Caco-2 (cell line): ENCODE measurements around the gene TUB. TPM values are rescaled to one million over a fixed set of nuclear protein-coding genes. Genes with fewer than 3 reads are reported as not detected.

Experiments
- BruUV-seq: library from RNA; stranded (reverse); fragments of 400-500 nt; replicated peaks from 2 replicates; lab custom pipeline; 2021; lab: Mats Ljungman, UMichigan
- CTCF ChIA-PET: fragments of 300-600 bp; sonication (Branson Sonifier 250); formaldehyde crosslinking; loops from one replicate; lab custom pipeline; 2022; ENCODE audit warnings: antibody characterized with exemption; lab: Charles Lee
- POLR2A ChIA-PET: fragments of 300-600 bp; sonication (Branson Sonifier 250); formaldehyde crosslinking; loops from one replicate; lab custom pipeline; 2022; ENCODE audit warnings: antibody characterized with exemption; lab: Charles Lee
- DNase-seq, 2 experiments: peaks; one replicate each; pipeline versions ENCODE4 v3.0.0 to v3.0.0-alpha.2; 2020 to 2022
- H3K27me3 ChIP-seq: replicated peaks from 2 replicates; pipeline ENCODE4 v1.6.0; 2011; ENCODE audit warnings: low read length; ENCODE audit not compliant: control insufficient read depth, insufficient read depth
- H3K36me3 ChIP-seq: 2 replicates; pipeline ENCODE4 v1.5.1; 2011; ENCODE audit warnings: low read length; ENCODE audit not compliant: control insufficient read depth, insufficient read depth
- H3K4me1 ChIP-seq: fragments of 250-450 bp; sonication (Bioruptor Pico); 2 replicates; pipeline ENCODE4 v1.5.1; 2020; ENCODE audit warnings: mild to moderate bottlenecking
- H3K4me3 ChIP-seq: 2 replicates; pipeline ENCODE4 v1.5.1; 2011; ENCODE audit warnings: low read depth, mild to moderate bottlenecking, control low read depth, low read length
- H3K9me3 ChIP-seq: fragments of 250-450 bp; sonication (Bioruptor Pico); 2 replicates; pipeline ENCODE4 v1.5.1; 2020; ENCODE audit warnings: mild to moderate bottlenecking, moderate library complexity
- H3K27ac Mint-ChIP-seq: one replicate; pipeline ENCODE4 v1.8.0; 2022; ENCODE audit warnings: mixed read lengths; ENCODE audit not compliant: unreplicated experiment
- H3K27me3 Mint-ChIP-seq: one replicate; pipeline ENCODE4 v1.8.0; 2022; ENCODE audit warnings: mixed read lengths; ENCODE audit not compliant: insufficient read depth, unreplicated experiment
- H3K36me3 Mint-ChIP-seq: one replicate; pipeline ENCODE4 v1.8.0; 2022; ENCODE audit warnings: mild to moderate bottlenecking, mixed read lengths; ENCODE audit not compliant: insufficient read depth, unreplicated experiment
- H3K4me1 Mint-ChIP-seq: one replicate; pipeline ENCODE4 v1.8.0; 2022; ENCODE audit warnings: low read depth, mixed read lengths; ENCODE audit not compliant: unreplicated experiment
- H3K4me3 Mint-ChIP-seq: one replicate; pipeline ENCODE4 v1.8.0; 2022; ENCODE audit warnings: mild to moderate bottlenecking, moderate library complexity, mixed read lengths; ENCODE audit not compliant: unreplicated experiment
- H3K9me3 Mint-ChIP-seq: one replicate; pipeline ENCODE4 v1.8.0; 2022; ENCODE audit warnings: mixed read lengths; ENCODE audit not compliant: unreplicated experiment
- intact Hi-C: fragments of 100-400 bp; cut with micrococcal nuclease; formaldehyde crosslinking; loops from one replicate; pipeline ENCODE4 v1.10.0; 2022; ENCODE audit not compliant: unreplicated experiment
- total RNA-seq: library from RNA; stranded (reverse); gene quantifications from 2 replicates; pipeline ENCODE4 v1.2.3, GENCODE V29; 2022
- TF ChIP-seq, protein P1 (sequence below), 2 experiments: fragments of 200-600 bp in 1 of 2; IDR thresholded peaks; 1 replicate in 1 of 2; 2 replicates in 1 of 2; pipeline versions ENCODE4 v1.5.1 to v1.8.0; 2011 to 2022; ENCODE audit warnings: antibody characterized with exemption in 1 of 2, control low read depth in 1 of 2, inconsistent platforms in 1 of 2, low read depth in 1 of 2, low read length in 1 of 2, mild to moderate bottlenecking in 1 of 2, moderate library complexity in 1 of 2; ENCODE audit not compliant: insufficient read depth in 1 of 2, severe bottlenecking in 1 of 2, unreplicated experiment in 1 of 2

The TUB gene
- total RNA-seq, 1 experiment from 2014 or later, result not detected

DNA sequence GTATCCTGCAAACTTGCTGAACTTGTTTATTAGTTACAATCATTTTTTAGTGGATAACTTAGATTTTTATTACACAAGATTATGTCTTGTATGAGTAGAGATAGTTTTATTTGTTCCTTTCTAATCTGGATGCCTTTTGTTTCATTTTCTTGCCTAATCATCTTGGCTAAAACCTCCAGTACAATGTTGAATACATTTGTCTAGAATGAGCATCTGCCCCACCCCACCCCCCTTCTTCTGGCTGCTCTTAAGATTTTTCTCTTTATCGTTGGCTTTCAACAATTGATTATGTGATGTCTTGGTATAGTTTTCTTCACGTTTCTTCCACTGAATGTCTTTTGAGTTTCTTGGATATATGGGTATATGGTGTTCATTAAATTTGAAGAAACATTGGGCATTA lies 37.3 kb upstream of the TUB start:
- Mint-ChIP-seq H3K9me3 (no peaks in the 10 kb centered on the region), H3K27me3 (peaks cover 21% of the 10 kb centered on the region), H3K27ac (no peak overlapping the region), H3K4me1 (no peaks in the 10 kb centered on the region), H3K36me3 (no peaks in the 10 kb centered on the region), H3K4me3 (no peak overlapping the region)
- Histone ChIP-seq H3K4me3 (no peak overlapping the region), H3K27me3 (no peaks in the 10 kb centered on the region), H3K9me3 (no peaks in the 10 kb centered on the region), H3K36me3 (no peaks in the 10 kb centered on the region), H3K4me1 (no peaks in the 10 kb centered on the region)
- intact Hi-C loops, result no loop called here
- TF ChIP-seq, protein P1, sequence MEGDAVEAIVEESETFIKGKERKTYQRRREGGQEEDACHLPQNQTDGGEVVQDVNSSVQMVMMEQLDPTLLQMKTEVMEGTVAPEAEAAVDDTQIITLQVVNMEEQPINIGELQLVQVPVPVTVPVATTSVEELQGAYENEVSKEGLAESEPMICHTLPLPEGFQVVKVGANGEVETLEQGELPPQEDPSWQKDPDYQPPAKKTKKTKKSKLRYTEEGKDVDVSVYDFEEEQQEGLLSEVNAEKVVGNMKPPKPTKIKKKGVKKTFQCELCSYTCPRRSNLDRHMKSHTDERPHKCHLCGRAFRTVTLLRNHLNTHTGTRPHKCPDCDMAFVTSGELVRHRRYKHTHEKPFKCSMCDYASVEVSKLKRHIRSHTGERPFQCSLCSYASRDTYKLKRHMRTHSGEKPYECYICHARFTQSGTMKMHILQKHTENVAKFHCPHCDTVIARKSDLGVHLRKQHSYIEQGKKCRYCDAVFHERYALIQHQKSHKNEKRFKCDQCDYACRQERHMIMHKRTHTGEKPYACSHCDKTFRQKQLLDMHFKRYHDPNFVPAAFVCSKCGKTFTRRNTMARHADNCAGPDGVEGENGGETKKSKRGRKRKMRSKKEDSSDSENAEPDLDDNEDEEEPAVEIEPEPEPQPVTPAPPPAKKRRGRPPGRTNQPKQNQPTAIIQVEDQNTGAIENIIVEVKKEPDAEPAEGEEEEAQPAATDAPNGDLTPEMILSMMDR (IDR thresholded peaks at IDR 0.05; ENCODE audit: insufficient read depth in 1 of 2, low read depth in 1 of 2, low read length in 1 of 2, severe bottlenecking in 1 of 2, unreplicated experiment in 1 of 2), result no peak
- ChIA-PET CTCF (no interaction called here), POLR2A (no interaction called here)
- BruUV-seq, result no TSS peak
- no peak for DNase-seq

DNA sequence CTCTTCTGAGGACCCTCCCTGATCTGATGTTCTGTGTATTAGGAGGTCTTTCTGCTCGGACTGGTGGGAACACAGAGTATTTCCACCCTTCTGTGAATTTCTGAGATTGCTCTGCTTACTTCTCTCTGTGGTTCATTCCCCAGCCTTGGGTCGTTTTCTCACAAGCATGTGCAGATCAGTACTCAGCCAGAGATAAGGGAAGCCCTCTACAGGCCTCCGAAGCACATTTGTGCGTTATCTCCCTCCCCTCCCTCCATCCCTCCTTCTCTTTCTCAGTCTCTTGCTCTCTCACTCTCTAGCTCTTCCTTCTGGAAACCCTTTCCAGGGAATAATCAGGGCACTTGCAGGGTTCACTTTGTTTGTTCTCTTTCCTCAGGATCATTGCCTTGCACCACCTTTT lies 35.2 kb upstream of the TUB start:
- ChIA-PET CTCF (no interaction called here), POLR2A (no interaction called here)
- DNase-seq, result no peak
- Mint-ChIP-seq H3K9me3 (no peaks in the 10 kb centered on the region), H3K4me3 (no peak overlapping the region), H3K27me3 (peaks cover 29% of the 10 kb centered on the region), H3K27ac (no peak overlapping the region), H3K4me1 (no peaks in the 10 kb centered on the region), H3K36me3 (no peaks in the 10 kb centered on the region)
- no peak overlapping the region for H3K4me3 ChIP-seq
- no TSS peak for BruUV-seq
- intact Hi-C loops, result no loop called here
- H3K36me3 ChIP-seq, result no peaks in the 10 kb centered on the region
- no peaks in the 10 kb centered on the region for H3K9me3 ChIP-seq
- TF ChIP-seq, protein P1 (IDR thresholded peaks at IDR 0.05; ENCODE audit: insufficient read depth in 1 of 2, low read depth in 1 of 2, low read length in 1 of 2, severe bottlenecking in 1 of 2, unreplicated experiment in 1 of 2), result no peak
- no peaks in the 10 kb centered on the region for H3K4me1 ChIP-seq
- H3K27me3 ChIP-seq, result no peaks in the 10 kb centered on the region

DNA sequence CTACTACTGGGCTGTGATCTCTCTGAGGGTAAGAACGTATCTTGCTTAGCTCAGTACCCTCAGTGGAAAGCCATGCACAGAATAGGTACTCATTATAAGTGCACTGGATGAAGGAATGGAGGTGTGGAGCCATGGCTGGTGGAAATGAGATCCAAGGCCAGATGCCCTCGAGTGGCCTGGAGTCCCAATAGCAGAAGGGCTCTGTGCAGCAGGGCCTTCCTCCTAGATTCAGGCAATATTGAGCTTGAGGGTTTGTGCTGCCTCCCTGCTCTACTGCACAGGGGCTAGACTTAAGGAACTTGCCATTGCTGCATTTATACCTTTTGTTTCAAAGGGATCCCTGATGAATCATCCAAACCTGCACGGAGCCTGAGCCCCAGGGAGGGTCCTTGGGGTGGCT lies 33.6 kb upstream of the TUB start:
- TF ChIP-seq, protein P1 (IDR thresholded peaks at IDR 0.05; ENCODE audit: insufficient read depth in 1 of 2, low read depth in 1 of 2, low read length in 1 of 2, severe bottlenecking in 1 of 2, unreplicated experiment in 1 of 2), result no peak
- no peak overlapping the region for H3K27ac Mint-ChIP-seq
- CTCF ChIA-PET, result no interaction called here
- H3K4me3 Mint-ChIP-seq, result no peak overlapping the region
- no peak for DNase-seq
- H3K36me3 Mint-ChIP-seq, result no peaks in the 10 kb centered on the region
- no peaks in the 10 kb centered on the region for H3K27me3 ChIP-seq
- H3K4me1 ChIP-seq, result no peaks in the 10 kb centered on the region
- POLR2A ChIA-PET, result no interaction called here
- H3K9me3 Mint-ChIP-seq, result no peaks in the 10 kb centered on the region
- H3K4me1 Mint-ChIP-seq, result no peaks in the 10 kb centered on the region
- no peaks in the 10 kb centered on the region for H3K9me3 ChIP-seq
- peaks cover 27% of the 10 kb centered on the region for H3K27me3 Mint-ChIP-seq
- no peaks in the 10 kb centered on the region for H3K36me3 ChIP-seq
- H3K4me3 ChIP-seq, result no peak overlapping the region
- no TSS peak for BruUV-seq
- intact Hi-C loops, result no loop called here
